GM12878 (cell line): Measurements from ENCODE around the gene FBXL19. TPM values are rescaled to one million over a fixed set of nuclear protein-coding genes. Genes with fewer than 3 reads are reported as not detected.

Experiments used
- CBX3 ChIP-seq: fragments of 200-600 bp; sonication (generic); IDR thresholded peaks from 2 replicates; pipeline ENCODE4 v1.6.1; 2016; ENCODE audit warnings: low read depth, borderline replicate concordance
- ETV6 ChIP-seq, 2 experiments: fragments of 450-650 bp in 1 of 2; IDR thresholded peaks in 1 of 2; conservative IDR thresholded peaks in 1 of 2; 2 replicates each; pipeline ENCODE4 v1.6.1; 2014; ENCODE audit warnings: antibody characterized with exemption in 1 of 2, borderline replicate concordance in 1 of 2, low read depth in 1 of 2, mild to moderate bottlenecking in 1 of 2, moderate library complexity in 1 of 2
- GATAD2B ChIP-seq: fragments of 450-650 bp; conservative IDR thresholded peaks from 2 replicates; pipeline ENCODE4 v1.6.1; 2017; ENCODE audit warnings: low read depth, mild to moderate bottlenecking, moderate library complexity
- HDGF ChIP-seq: fragments of 450-650 bp; IDR thresholded peaks from 2 replicates; pipeline ENCODE4 v1.6.1; 2016; ENCODE audit warnings: antibody characterized with exemption
- IKZF1 ChIP-seq: fragments of 450-650 bp; conservative IDR thresholded peaks from 2 replicates; pipeline ENCODE4 v1.6.1; 2017; ENCODE audit warnings: antibody characterized with exemption, mild to moderate bottlenecking
- MEF2A ChIP-seq: IDR thresholded peaks from 2 replicates; pipeline ENCODE4 v1.6.1; 2011; ENCODE audit warnings: low read depth, mild to moderate bottlenecking, low read length, moderate library complexity; ENCODE audit not compliant: insufficient read depth
- MTA2 ChIP-seq: fragments of 450-650 bp; IDR thresholded peaks from 2 replicates; pipeline ENCODE4 v1.6.1; 2016; ENCODE audit warnings: low read depth, mild to moderate bottlenecking, moderate library complexity
- MYB ChIP-seq: fragments of 150-350 bp; IDR thresholded peaks from 2 replicates; pipeline ENCODE4 v1.6.1; 2014; ENCODE audit warnings: mild to moderate bottlenecking, low read depth, low read length, borderline replicate concordance
- PAX5 ChIP-seq: IDR thresholded peaks from 2 replicates; pipeline ENCODE4 v1.6.1; 2011; ENCODE audit warnings: low read depth, low read length, borderline replicate concordance
- POLR2A ChIP-seq: IDR thresholded peaks from 2 replicates; pipeline ENCODE4 v1.6.1; 2011; ENCODE audit warnings: low read depth, mild to moderate bottlenecking, low read length
- RAD21 ChIP-seq: IDR thresholded peaks from 2 replicates; pipeline ENCODE4 v1.6.1; 2011; ENCODE audit warnings: mild to moderate bottlenecking, low read depth, low read length, moderate library complexity; ENCODE audit not compliant: insufficient read depth
- RFX5 ChIP-seq: IDR thresholded peaks from 2 replicates; pipeline ENCODE4 v1.6.1; 2011; ENCODE audit warnings: low read depth, low read length, improper control_type of control experiment
- TBL1XR1 ChIP-seq: IDR thresholded peaks from 2 replicates; pipeline ENCODE4 v1.6.1; 2012; ENCODE audit warnings: low read depth, low read length, improper control_type of control experiment
- TCF7 ChIP-seq: IDR thresholded peaks from 2 replicates; pipeline ENCODE4 v1.6.1; 2014; ENCODE audit warnings: antibody characterized with exemption, borderline replicate concordance
- polyA plus RNA-seq, 11 experiments: library from polyadenylated mRNA; depleted of rRNA in 4 of 11; unstranded in 6 of 11; stranded (reverse) in 5 of 11; fragments of >200 nt; fragmentation: Nextera tagmentation in 4 of 11; fragmentation: Illumina TruSeq in 1 of 11; extraction: Ambion mirVana in 4 of 11; extraction: Trizol in 1 of 11; gene quantifications; 1 replicate in 1 of 11; 2 replicates in 10 of 11; pipeline versions ENCODE4 v1.2.1 to v1.2.3, GENCODE V29; 2011 to 2016; ENCODE audit warnings: inconsistent platforms in 2 of 11, missing spikeins in 2 of 11, low read depth in 1 of 11
- total RNA-seq, 4 experiments: library from RNA; depleted of rRNA in 3 of 4; stranded (reverse); fragments of >200 nt in 3 of 4; fragmentation: Illumina TruSeq in 1 of 4; extraction: Trizol in 1 of 4; gene quantifications; 2 replicates each; pipeline versions ENCODE4 v1.2.1 to v1.2.3, GENCODE V29; 2013 to 2021
- TF ChIP-seq, protein P1 (sequence below): IDR thresholded peaks from 2 replicates; pipeline ENCODE4 v1.6.1; 2011; ENCODE audit warnings: mild to moderate bottlenecking, low read depth, low read length, moderate library complexity; ENCODE audit not compliant: insufficient replicate concordance
- TF ChIP-seq, protein P2 (sequence below): fragments of 450-650 bp; IDR thresholded peaks from 2 replicates; pipeline ENCODE4 v1.6.1; 2017; ENCODE audit warnings: antibody characterized with exemption, mild to moderate bottlenecking, moderate library complexity
- TF ChIP-seq, protein P3 (sequence below): fragments of 450-650 bp; IDR thresholded peaks from 2 replicates; pipeline ENCODE4 v1.6.1; 2018; ENCODE audit warnings: mild to moderate bottlenecking, low read depth, moderate library complexity; ENCODE audit not compliant: partially characterized antibody
- TF ChIP-seq, protein P4 (sequence below): fragments of 450-650 bp; IDR thresholded peaks from 2 replicates; pipeline ENCODE4 v1.6.1; 2016; ENCODE audit warnings: mild to moderate bottlenecking
- TF ChIP-seq, protein P5 (sequence below): IDR thresholded peaks from 2 replicates; pipeline ENCODE4 v1.6.1; 2011; ENCODE audit warnings: borderline replicate concordance, low read depth, mild to moderate bottlenecking, moderate library complexity, low read length; ENCODE audit not compliant: insufficient read depth, poor library complexity, severe bottlenecking

Gene FBXL19
- total and polyA plus RNA-seq, 10 of the 15 experiments (the other 5 are each of a cell fraction or from before 2014, with no cell fraction given) = 0.02 to 32.1 (median 6.8) TPM; not detected in 1

DNA sequence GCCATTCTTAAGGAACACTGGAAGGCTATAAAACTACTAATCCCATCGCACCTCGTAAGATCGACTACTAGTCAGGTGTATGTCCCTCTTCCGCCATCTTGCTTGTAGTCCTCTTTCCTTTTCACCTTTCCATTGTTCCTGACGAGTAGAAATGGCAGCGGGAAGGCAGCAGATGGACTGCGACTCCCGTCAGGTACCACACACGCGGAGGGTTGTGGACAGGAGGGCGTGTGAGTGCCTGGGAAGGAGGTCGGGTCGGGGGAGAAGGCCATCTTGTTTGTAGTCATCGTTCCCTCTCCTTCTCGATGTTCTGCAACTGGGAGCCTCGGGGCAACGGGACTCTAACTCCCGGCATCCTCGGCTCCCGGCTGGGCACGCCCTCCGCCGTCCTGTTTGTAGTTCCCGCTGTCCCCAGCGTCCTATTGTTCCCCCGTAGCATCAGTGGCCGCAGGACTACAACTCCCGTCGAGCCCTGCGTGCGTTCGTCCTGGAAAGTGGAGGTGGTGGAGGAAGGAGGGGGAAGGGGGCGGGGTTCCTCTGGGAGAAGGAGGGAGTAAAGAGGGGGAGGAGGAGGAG lies 324 bp upstream of the FBXL19 start (continued):
- no peak for TF ChIP-seq RFX5
- TF ChIP-seq RAD21 = no peak
- TF ChIP-seq GATAD2B = no peak
- TF ChIP-seq, protein P1, sequence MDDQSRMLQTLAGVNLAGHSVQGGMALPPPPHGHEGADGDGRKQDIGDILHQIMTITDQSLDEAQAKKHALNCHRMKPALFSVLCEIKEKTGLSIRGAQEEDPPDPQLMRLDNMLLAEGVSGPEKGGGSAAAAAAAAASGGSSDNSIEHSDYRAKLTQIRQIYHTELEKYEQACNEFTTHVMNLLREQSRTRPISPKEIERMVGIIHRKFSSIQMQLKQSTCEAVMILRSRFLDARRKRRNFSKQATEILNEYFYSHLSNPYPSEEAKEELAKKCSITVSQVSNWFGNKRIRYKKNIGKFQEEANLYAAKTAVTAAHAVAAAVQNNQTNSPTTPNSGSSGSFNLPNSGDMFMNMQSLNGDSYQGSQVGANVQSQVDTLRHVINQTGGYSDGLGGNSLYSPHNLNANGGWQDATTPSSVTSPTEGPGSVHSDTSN = peak; percentile 34
- TF ChIP-seq POLR2A = peak; percentile 72
- TF ChIP-seq IKZF1 = peak; percentile 98
- TF ChIP-seq, protein P2, sequence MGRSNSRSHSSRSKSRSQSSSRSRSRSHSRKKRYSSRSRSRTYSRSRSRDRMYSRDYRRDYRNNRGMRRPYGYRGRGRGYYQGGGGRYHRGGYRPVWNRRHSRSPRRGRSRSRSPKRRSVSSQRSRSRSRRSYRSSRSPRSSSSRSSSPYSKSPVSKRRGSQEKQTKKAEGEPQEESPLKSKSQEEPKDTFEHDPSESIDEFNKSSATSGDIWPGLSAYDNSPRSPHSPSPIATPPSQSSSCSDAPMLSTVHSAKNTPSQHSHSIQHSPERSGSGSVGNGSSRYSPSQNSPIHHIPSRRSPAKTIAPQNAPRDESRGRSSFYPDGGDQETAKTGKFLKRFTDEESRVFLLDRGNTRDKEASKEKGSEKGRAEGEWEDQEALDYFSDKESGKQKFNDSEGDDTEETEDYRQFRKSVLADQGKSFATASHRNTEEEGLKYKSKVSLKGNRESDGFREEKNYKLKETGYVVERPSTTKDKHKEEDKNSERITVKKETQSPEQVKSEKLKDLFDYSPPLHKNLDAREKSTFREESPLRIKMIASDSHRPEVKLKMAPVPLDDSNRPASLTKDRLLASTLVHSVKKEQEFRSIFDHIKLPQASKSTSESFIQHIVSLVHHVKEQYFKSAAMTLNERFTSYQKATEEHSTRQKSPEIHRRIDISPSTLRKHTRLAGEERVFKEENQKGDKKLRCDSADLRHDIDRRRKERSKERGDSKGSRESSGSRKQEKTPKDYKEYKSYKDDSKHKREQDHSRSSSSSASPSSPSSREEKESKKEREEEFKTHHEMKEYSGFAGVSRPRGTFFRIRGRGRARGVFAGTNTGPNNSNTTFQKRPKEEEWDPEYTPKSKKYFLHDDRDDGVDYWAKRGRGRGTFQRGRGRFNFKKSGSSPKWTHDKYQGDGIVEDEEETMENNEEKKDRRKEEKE = no peak
- TF ChIP-seq PAX5 = no peak
- TF ChIP-seq, protein P3, sequence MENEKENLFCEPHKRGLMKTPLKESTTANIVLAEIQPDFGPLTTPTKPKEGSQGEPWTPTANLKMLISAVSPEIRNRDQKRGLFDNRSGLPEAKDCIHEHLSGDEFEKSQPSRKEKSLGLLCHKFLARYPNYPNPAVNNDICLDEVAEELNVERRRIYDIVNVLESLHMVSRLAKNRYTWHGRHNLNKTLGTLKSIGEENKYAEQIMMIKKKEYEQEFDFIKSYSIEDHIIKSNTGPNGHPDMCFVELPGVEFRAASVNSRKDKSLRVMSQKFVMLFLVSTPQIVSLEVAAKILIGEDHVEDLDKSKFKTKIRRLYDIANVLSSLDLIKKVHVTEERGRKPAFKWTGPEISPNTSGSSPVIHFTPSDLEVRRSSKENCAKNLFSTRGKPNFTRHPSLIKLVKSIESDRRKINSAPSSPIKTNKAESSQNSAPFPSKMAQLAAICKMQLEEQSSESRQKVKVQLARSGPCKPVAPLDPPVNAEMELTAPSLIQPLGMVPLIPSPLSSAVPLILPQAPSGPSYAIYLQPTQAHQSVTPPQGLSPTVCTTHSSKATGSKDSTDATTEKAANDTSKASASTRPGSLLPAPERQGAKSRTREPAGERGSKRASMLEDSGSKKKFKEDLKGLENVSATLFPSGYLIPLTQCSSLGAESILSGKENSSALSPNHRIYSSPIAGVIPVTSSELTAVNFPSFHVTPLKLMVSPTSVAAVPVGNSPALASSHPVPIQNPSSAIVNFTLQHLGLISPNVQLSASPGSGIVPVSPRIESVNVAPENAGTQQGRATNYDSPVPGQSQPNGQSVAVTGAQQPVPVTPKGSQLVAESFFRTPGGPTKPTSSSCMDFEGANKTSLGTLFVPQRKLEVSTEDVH = no peak
- TF ChIP-seq, protein P4, sequence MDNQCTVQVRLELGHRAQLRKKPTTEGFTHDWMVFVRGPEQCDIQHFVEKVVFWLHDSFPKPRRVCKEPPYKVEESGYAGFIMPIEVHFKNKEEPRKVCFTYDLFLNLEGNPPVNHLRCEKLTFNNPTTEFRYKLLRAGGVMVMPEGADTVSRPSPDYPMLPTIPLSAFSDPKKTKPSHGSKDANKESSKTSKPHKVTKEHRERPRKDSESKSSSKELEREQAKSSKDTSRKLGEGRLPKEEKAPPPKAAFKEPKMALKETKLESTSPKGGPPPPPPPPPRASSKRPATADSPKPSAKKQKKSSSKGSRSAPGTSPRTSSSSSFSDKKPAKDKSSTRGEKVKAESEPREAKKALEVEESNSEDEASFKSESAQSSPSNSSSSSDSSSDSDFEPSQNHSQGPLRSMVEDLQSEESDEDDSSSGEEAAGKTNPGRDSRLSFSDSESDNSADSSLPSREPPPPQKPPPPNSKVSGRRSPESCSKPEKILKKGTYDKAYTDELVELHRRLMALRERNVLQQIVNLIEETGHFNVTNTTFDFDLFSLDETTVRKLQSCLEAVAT = peak; percentile 99
- peak; percentile 42 for TF ChIP-seq TBL1XR1
- TF ChIP-seq HDGF = no peak
- no peak for TF ChIP-seq CBX3
- TF ChIP-seq, protein P5, sequence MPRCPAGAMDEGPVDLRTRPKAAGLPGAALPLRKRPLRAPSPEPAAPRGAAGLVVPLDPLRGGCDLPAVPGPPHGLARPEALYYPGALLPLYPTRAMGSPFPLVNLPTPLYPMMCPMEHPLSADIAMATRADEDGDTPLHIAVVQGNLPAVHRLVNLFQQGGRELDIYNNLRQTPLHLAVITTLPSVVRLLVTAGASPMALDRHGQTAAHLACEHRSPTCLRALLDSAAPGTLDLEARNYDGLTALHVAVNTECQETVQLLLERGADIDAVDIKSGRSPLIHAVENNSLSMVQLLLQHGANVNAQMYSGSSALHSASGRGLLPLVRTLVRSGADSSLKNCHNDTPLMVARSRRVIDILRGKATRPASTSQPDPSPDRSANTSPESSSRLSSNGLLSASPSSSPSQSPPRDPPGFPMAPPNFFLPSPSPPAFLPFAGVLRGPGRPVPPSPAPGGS = no peak
- no peak for TF ChIP-seq TCF7
- no peak for TF ChIP-seq ETV6 (conservative IDR thresholded peaks at IDR 0.05 in 1 of 2, IDR thresholded peaks at IDR 0.05 in 1 of 2; ENCODE audit: borderline replicate concordance in 1 of 2, low read depth in 1 of 2)
- no peak for TF ChIP-seq MTA2
- TF ChIP-seq MEF2A = 0 out of 2 replicates have a peak, but pooled peaks have one; percentile 38
- TF ChIP-seq MYB = no peak; the same call in 1 of the 2 replicates
